H1 (cell line): ENCODE results near the gene NME9.

ENCODE experiments used
- ASH2L ChIP-seq: fragments of 200-600, 300-600 bp; sonication (generic); IDR thresholded peaks from one replicate; pipeline ENCODE4 v1.7.1; 2017; ENCODE audit warnings: low read length
- CTCF ChIP-seq, 3 experiments: IDR thresholded peaks; 1 replicate in 2 of 3; 2 replicates in 1 of 3; pipeline versions ENCODE4 v1.5.1 to v1.6.1; 2011; ENCODE audit warnings: low read length in 3 of 3, mild to moderate bottlenecking in 3 of 3, inconsistent platforms in 2 of 3, low read depth in 1 of 3, moderate library complexity in 1 of 3; ENCODE audit not compliant: insufficient read depth in 1 of 3; ENCODE audit errors: control extremely low read depth in 1 of 3
- POLR2A ChIP-seq, 2 experiments: IDR thresholded peaks; 1 replicate in 1 of 2; 2 replicates in 1 of 2; pipeline ENCODE4 v1.6.1; 2011; ENCODE audit warnings: low read depth in 2 of 2, low read length in 2 of 2, mild to moderate bottlenecking in 2 of 2; ENCODE audit errors: control extremely low read depth in 1 of 2
- POLR2AphosphoS5 ChIP-seq: IDR thresholded peaks from 2 replicates; pipeline ENCODE4 v1.6.1; 2011; ENCODE audit warnings: low read depth, low read length
- RAD21 ChIP-seq, 2 experiments: IDR thresholded peaks in 1 of 2; conservative IDR thresholded peaks in 1 of 2; 2 replicates each; pipeline ENCODE4 v1.6.1; 2011; ENCODE audit warnings: low read depth in 2 of 2, low read length in 2 of 2, improper control_type of control experiment in 1 of 2, inconsistent platforms in 1 of 2, mild to moderate bottlenecking in 1 of 2, moderate library complexity in 1 of 2
- RBBP5 ChIP-seq: IDR thresholded peaks from 2 replicates; pipeline ENCODE4 v1.7.1; 2012; ENCODE audit warnings: low read depth, mild to moderate bottlenecking, inconsistent platforms, low read length, moderate library complexity, borderline replicate concordance
- TF ChIP-seq, protein P1 (sequence below): IDR thresholded peaks from 2 replicates; pipeline ENCODE4 v1.6.1; 2012; ENCODE audit warnings: low read length, inconsistent platforms

GRCh38 chr3:138257986-138258385 is 71.7 kb downstream of the NME9 start:
- no peak for TF ChIP-seq CTCF (IDR thresholded peaks at IDR 0.05; ENCODE audit: control extremely low read depth in 1 of 3, insufficient read depth in 1 of 3, low read depth in 1 of 3, low read length in 3 of 3)
- no peak for TF ChIP-seq POLR2A (IDR thresholded peaks at IDR 0.05; ENCODE audit: control extremely low read depth in 1 of 2, low read depth in 2 of 2, low read length in 2 of 2)
- no peak for TF ChIP-seq RAD21 (IDR thresholded peaks at IDR 0.05 in 1 of 2, conservative IDR thresholded peaks at IDR 0.05 in 1 of 2; ENCODE audit: low read depth in 2 of 2, low read length in 2 of 2)
- TF ChIP-seq, protein P1, sequence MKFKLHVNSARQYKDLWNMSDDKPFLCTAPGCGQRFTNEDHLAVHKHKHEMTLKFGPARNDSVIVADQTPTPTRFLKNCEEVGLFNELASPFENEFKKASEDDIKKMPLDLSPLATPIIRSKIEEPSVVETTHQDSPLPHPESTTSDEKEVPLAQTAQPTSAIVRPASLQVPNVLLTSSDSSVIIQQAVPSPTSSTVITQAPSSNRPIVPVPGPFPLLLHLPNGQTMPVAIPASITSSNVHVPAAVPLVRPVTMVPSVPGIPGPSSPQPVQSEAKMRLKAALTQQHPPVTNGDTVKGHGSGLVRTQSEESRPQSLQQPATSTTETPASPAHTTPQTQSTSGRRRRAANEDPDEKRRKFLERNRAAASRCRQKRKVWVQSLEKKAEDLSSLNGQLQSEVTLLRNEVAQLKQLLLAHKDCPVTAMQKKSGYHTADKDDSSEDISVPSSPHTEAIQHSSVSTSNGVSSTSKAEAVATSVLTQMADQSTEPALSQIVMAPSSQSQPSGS, result no peak
- TF ChIP-seq ASH2L, result no peak
- no peak for TF ChIP-seq RBBP5
- TF ChIP-seq POLR2AphosphoS5, result no peak
